Thymus (tissue), 11 donors: ENCODE results near the gene DDX51. TPM values are rescaled to one million over a fixed set of nuclear protein-coding genes. Genes with fewer than 3 reads are reported as not detected.

Experiments
- DNase-seq, 9 donors: peaks; one replicate each; pipeline ENCODE4 v3.0.0-alpha.2; 2013; ENCODE audit warnings: low spot score in 9 of 9, low read depth in 6 of 9, missing footprints in 1 of 9
- H3K27ac ChIP-seq, 2 donors: one replicate each; pipeline ENCODE4 v1.5.1; 2013; ENCODE audit warnings: control low read depth in 1 of 2, low read depth in 1 of 2, low read length in 1 of 2, mild to moderate bottlenecking in 1 of 2, moderate library complexity in 1 of 2
- H3K27me3 ChIP-seq, 2 donors: one replicate each; pipeline ENCODE4 v1.5.1; 2013; ENCODE audit warnings: low read length in 1 of 2; ENCODE audit not compliant: control insufficient read depth in 2 of 2, insufficient read depth in 1 of 2
- H3K36me3 ChIP-seq, 2 donors: one replicate each; pipeline ENCODE4 v1.5.1; 2013; ENCODE audit warnings: low read length in 1 of 2, mild to moderate bottlenecking in 1 of 2, moderate library complexity in 1 of 2; ENCODE audit not compliant: control insufficient read depth in 2 of 2, insufficient read depth in 2 of 2
- H3K4me1 ChIP-seq, 2 donors: one replicate each; pipeline ENCODE4 v1.5.1; 2013; ENCODE audit warnings: low read length in 2 of 2; ENCODE audit not compliant: control insufficient read depth in 2 of 2, insufficient read depth in 2 of 2
- H3K4me3 ChIP-seq, 2 donors: one replicate each; pipeline ENCODE4 v1.5.1; 2013; ENCODE audit warnings: low read length in 2 of 2, control low read depth in 1 of 2, mild to moderate bottlenecking in 1 of 2
- H3K9me3 ChIP-seq, 2 donors: one replicate each; pipeline ENCODE4 v1.5.1; 2013; ENCODE audit warnings: low read length in 1 of 2, mild to moderate bottlenecking in 1 of 2; ENCODE audit not compliant: control insufficient read depth in 2 of 2, insufficient read depth in 1 of 2
- WGBS: extraction: QIAGEN DNeasy Blood & Tissue Kit; methylation state at CpG from one replicate; pipeline ENCODE4 v1.1.7; 2013; 5-methylcytosine and 5-hydroxymethylcytosine counted together
- polyA plus RNA-seq: library from polyadenylated mRNA; stranded (reverse); fragments of 200-250 nt; gene quantifications from one replicate; pipeline ENCODE4 v1.2.3, GENCODE V29; 2013
- total RNA-seq: library from RNA; stranded (reverse); fragments of 120-200 nt; gene quantifications from one replicate; pipeline ENCODE4 v1.2.4, GENCODE V29; 2013
- donor health status: healthy.

DDX51 gene
- total and polyA plus RNA-seq, 2 donors, result 6.2 to 35.3 TPM

GRCh38 chr12:132146772-132147422, 2.8 kb upstream of the DDX51 start:
- no peaks in the 10 kb centered on the region for H3K9me3 ChIP-seq
- DNase-seq, result no peak
- H3K4me1 ChIP-seq, result peaks cover 8 to 18% of the 10 kb centered on the region in 2 donors
- H3K36me3 ChIP-seq, result peaks cover 27 to 29% of the 10 kb centered on the region in 2 donors
- no peak overlapping the region for H3K4me3 ChIP-seq
- WGBS, result 96% methylated on average over 19 of the region's 19 CpGs
- no peaks in the 10 kb centered on the region for H3K27me3 ChIP-seq
- H3K27ac ChIP-seq, result no peak overlapping the region

- Histone ChIP-seq H3K36me3 (peaks cover 25 to 29% of the 10 kb centered on the region in 2 donors), H3K27me3 (no peaks in the 10 kb centered on the region), H3K27ac (no peak overlapping the region), H3K4me3 (no peak overlapping the region), H3K9me3 (no peaks in the 10 kb centered on the region), H3K4me1 (peaks cover 8 to 18% of the 10 kb centered on the region in 2 donors)
- no peak for DNase-seq
- WGBS, result 97% methylated on average over 24 of the region's 24 CpGs
Observed at GRCh38 chr12:132146098-132146497, 2.0 kb upstream of the DDX51 start.

GRCh38 chr12:132145334-132145733, 1.2 kb upstream of the DDX51 start:
- DNase-seq, result no peak
- Histone ChIP-seq H3K4me3 (peak overlapping the region in 1 of 2 donors; percentile 68), H3K4me1 (peaks cover 8 to 18% of the 10 kb centered on the region in 2 donors), H3K27me3 (no peaks in the 10 kb centered on the region), H3K36me3 (peaks cover 27 to 32% of the 10 kb centered on the region in 2 donors), H3K9me3 (no peaks in the 10 kb centered on the region), H3K27ac (no peak overlapping the region)
- WGBS, result 86% methylated on average over 7 of the region's 7 CpGs

GRCh38 chr12:132144810-132145168, 670 bp upstream of the DDX51 start:
- peak overlapping the region; percentile 30 to 88 for H3K27ac ChIP-seq

GRCh38 chr12:132143336-132144071, 615 bp downstream of the DDX51 start:
- Histone ChIP-seq H3K27me3 (no peaks in the 10 kb centered on the region), H3K4me3 (peak overlapping the region; percentile 47 to 85), H3K36me3 (peaks cover 44% of the 10 kb centered on the region in 2 donors), H3K4me1 (peaks cover 8 to 18% of the 10 kb centered on the region in 2 donors), H3K27ac (peak overlapping the region in 1 of 2 donors; percentile 64), H3K9me3 (no peaks in the 10 kb centered on the region)
- WGBS, result 2% methylated on average over 82 of the region's 82 CpGs
- peak in 1 of 9 donors; percentile 37 for DNase-seq

More at GRCh38 chr12:132144810-132145168, 670 bp upstream of the DDX51 start:
- Histone ChIP-seq H3K36me3 (peaks cover 33 to 38% of the 10 kb centered on the region in 2 donors), H3K27me3 (no peaks in the 10 kb centered on the region), H3K4me1 (peaks cover 8 to 18% of the 10 kb centered on the region in 2 donors), H3K9me3 (no peaks in the 10 kb centered on the region), H3K4me3 (peak overlapping the region; percentile 68 to 85)
- no peak for DNase-seq
- 4% methylated on average over 17 of the region's 17 CpGs for WGBS

- Histone ChIP-seq H3K9me3 (no peaks in the 10 kb centered on the region), H3K36me3 (peaks cover 39 to 49% of the 10 kb centered on the region in 2 donors), H3K27ac (no peak overlapping the region), H3K27me3 (no peaks in the 10 kb centered on the region), H3K4me1 (peaks cover 8 to 18% of the 10 kb centered on the region in 2 donors), H3K4me3 (peak overlapping the region; percentile 47 to 85)
- no peak for DNase-seq
- 83% methylated on average over 24 of the region's 24 CpGs for WGBS
Observed at GRCh38 chr12:132142679-132143335, 1.3 kb downstream of the DDX51 start.

GRCh38 chr12:132141976-132142678, 2.0 kb downstream of the DDX51 start:
- H3K4me1 ChIP-seq, result peaks cover 8 to 18% of the 10 kb centered on the region in 2 donors
- H3K27ac ChIP-seq, result no peak overlapping the region
- H3K9me3 ChIP-seq, result no peaks in the 10 kb centered on the region
- no peak overlapping the region for H3K4me3 ChIP-seq
- no peak for DNase-seq
- 96% methylated on average over 22 of the region's 22 CpGs for WGBS
- peaks cover 36 to 43% of the 10 kb centered on the region in 2 donors for H3K36me3 ChIP-seq
- H3K27me3 ChIP-seq, result no peaks in the 10 kb centered on the region

GRCh38 chr12:132140918-132141841, 2.9 kb downstream of the DDX51 start:
- no peaks in the 10 kb centered on the region for H3K27me3 ChIP-seq
- peaks cover 8 to 18% of the 10 kb centered on the region in 2 donors for H3K4me1 ChIP-seq
- H3K27ac ChIP-seq, result no peak overlapping the region
- DNase-seq, result no peak
- no peak overlapping the region for H3K4me3 ChIP-seq
- H3K36me3 ChIP-seq, result peaks cover 34 to 39% of the 10 kb centered on the region in 2 donors
- H3K9me3 ChIP-seq, result no peaks in the 10 kb centered on the region
- WGBS, result 95% methylated on average over 38 of the region's 38 CpGs
